ENCODE measurements around the gene CPXM1. TPM values are rescaled to one million over a fixed set of nuclear protein-coding genes. Genes with fewer than 3 reads are reported as not detected.

CPXM1 gene
- total and polyA plus RNA-seq, 9 of the 15 experiments (the other 6 are each of a cell fraction or from before 2014, with no cell fraction given): 0.04 to 1.1 (median 0.37) TPM; not detected in 2

GRCh38 chr20:2799688-2800520 is 523 bp downstream of the CPXM1 start (continued):
- TF ChIP-seq IRF2 (CRISPR knock-in tag; IDR thresholded peaks at IDR 0.05): 0 out of 2 replicates have a peak, but pooled peaks have one; percentile 59
- no peak for TF ChIP-seq NFYB (IDR thresholded peaks at IDR 0.05; ENCODE audit: extremely low read depth, insufficient read length)
- TF ChIP-seq ZBTB43 (CRISPR knock-in tag; IDR thresholded peaks at IDR 0.05): peak; percentile 99
- TF ChIP-seq ZNF785 (CRISPR knock-in tag; IDR thresholded peaks at IDR 0.05): no peak
- TF ChIP-seq, protein P1, sequence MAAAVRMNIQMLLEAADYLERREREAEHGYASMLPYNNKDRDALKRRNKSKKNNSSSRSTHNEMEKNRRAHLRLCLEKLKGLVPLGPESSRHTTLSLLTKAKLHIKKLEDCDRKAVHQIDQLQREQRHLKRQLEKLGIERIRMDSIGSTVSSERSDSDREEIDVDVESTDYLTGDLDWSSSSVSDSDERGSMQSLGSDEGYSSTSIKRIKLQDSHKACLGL (CRISPR knock-in tag; IDR thresholded peaks at IDR 0.05; ENCODE audit: borderline replicate concordance, poor library complexity, severe bottlenecking): no peak
- no peak for TF ChIP-seq TRIM28 (IDR thresholded peaks at IDR 0.05)

GRCh38 chr20:2799271-2799670 is 1.2 kb downstream of the CPXM1 start:
- ChIA-PET POLR2A (interaction anchor here (0.6 to 1.0 kb wide), 2 partner anchors 11 to 73 kb away, joined by 3 to 4 read pairs; no protein-coding TSS in a partner anchor), CTCF (ENCODE audit: low intra/inter-chr PET ratio) (no interaction called here)
- intact Hi-C loops (cut with micrococcal nuclease) (no loop called here), in situ Hi-C loops (cut with MboI) (no loop called here)
- no peaks in the 10 kb centered on the region for H3K79me2 ChIP-seq (ENCODE audit: control insufficient read depth, insufficient read depth, low read length)
- peaks cover 4 to 34% of the 10 kb centered on the region in 2 experiments; a peak in 4 of 5 replicates for H3K4me1 ChIP-seq (replicated peaks in 1 of 2; ENCODE audit: control insufficient read depth in 2 of 2, insufficient read depth in 2 of 2, low read length in 2 of 2)
- no peak overlapping the region for H3K9ac ChIP-seq (ENCODE audit: insufficient read depth in 1 of 2, low read depth in 2 of 2, low read length in 2 of 2)
- peaks cover 10 to 49% of the 10 kb centered on the region in 2 experiments; a peak in 4 of 5 replicates for H3K27me3 ChIP-seq (ENCODE audit: control insufficient read depth in 2 of 2, insufficient read depth in 2 of 2, low read length in 2 of 2)
- no peak overlapping the region for H3K27ac ChIP-seq (ENCODE audit: extremely low read depth, low read depth, low read length)
- no peak overlapping the region for H3K4me2 ChIP-seq (ENCODE audit: insufficient read depth, low read length)
- no peak overlapping the region for H2AFZ ChIP-seq (ENCODE audit: low read depth, low read length)
- BruUV-seq (replicated peaks): no TSS peak
- H3K36me3 ChIP-seq (ENCODE audit: control insufficient read depth, insufficient read depth, low read length): no peaks in the 10 kb centered on the region
- no peaks in the 10 kb centered on the region for H3K9me1 ChIP-seq (ENCODE audit: control insufficient read depth, insufficient read depth, low read length)
- H4K20me1 ChIP-seq (replicated peaks; ENCODE audit: control insufficient read depth, insufficient read depth, low read length): peaks cover 12% of the 10 kb centered on the region; the same call in 1 of the 2 replicates
- no peaks in the 10 kb centered on the region for H3K9me3 ChIP-seq (replicated peaks; ENCODE audit: control insufficient read depth, insufficient read depth, low read depth, low read length)
- no peak overlapping the region for H3K4me3 ChIP-seq
- WGBS (ENCODE audit: insufficient coverage, low coverage, missing lambda C conversion rate): 35% methylated on average over 2 of the region's 9 CpGs
- FAIRE-seq: no peak
- no peak for DNase-seq (ENCODE audit: extremely low read depth in 1 of 4, low spot score in 3 of 4)
- no peak for ATAC-seq
- TF ChIP-seq HINFP (tag; conservative IDR thresholded peaks at IDR 0.05; ENCODE audit: low read depth) (no peak), ZNF165 (CRISPR knock-in tag; IDR thresholded peaks at IDR 0.05; ENCODE audit: borderline replicate concordance) (no peak), MEIS2 (IDR thresholded peaks at IDR 0.05; ENCODE audit: partially characterized antibody) (no peak), ZNF830 (CRISPR knock-in tag; IDR thresholded peaks at IDR 0.05) (no peak), KAT2B (IDR thresholded peaks at IDR 0.05; ENCODE audit: low read depth, low read length) (no peak), PHF20 (IDR thresholded peaks at IDR 0.05; ENCODE audit: partially characterized antibody) (no peak), ZNF778 (CRISPR knock-in tag; IDR thresholded peaks at IDR 0.05) (no peak), CTCFL (IDR thresholded peaks at IDR 0.05; ENCODE audit: borderline replicate concordance, insufficient read depth, low read depth, low read length, poor library complexity, severe bottlenecking) (no peak), ETV5 (CRISPR knock-in tag; IDR thresholded peaks at IDR 0.05; ENCODE audit: low read depth) (no peak)

All from K562 (cell line).